Naive thymus-derived CD8-positive, alpha-beta T cell (primary cell): ENCODE measurements around the gene IFNA5. TPM values are rescaled to one million over a fixed set of nuclear protein-coding genes. Genes with fewer than 3 reads are reported as not detected.

Experiments
- ATAC-seq, 2 donors: fragments of 150-1000 bp; cut with Tn5 transposase in 1 of 2; sonication (Bioruptor Pico), chemical (Tn5 transposase) in 1 of 2; 1 replicate in 1 of 2; 2 replicates in 1 of 2; pipeline ENCODE4 v1.10.0; 2021; ENCODE audit warnings: mild to moderate bottlenecking in 2 of 2, moderate library complexity in 2 of 2
- POLR2A ChIA-PET: fragments of 350-600 bp; sonication (Branson Sonifier 250); formaldehyde crosslinking; loops from one replicate; lab custom pipeline; 2021; ENCODE audit warnings: antibody characterized with exemption; lab: Charles Lee
- DNase-seq, 10 donors: peaks; one replicate each; pipeline versions ENCODE4 v3.0.0 to v3.0.0-alpha.2; 2020 to 2022
- H3K27ac Mint-ChIP-seq, 10 donors: one replicate each; pipeline ENCODE4 v1.8.0; 2020 to 2022; ENCODE audit warnings: mild to moderate bottlenecking in 10 of 10, mixed read lengths in 10 of 10, moderate library complexity in 4 of 10, inconsistent platforms in 1 of 10
- H3K27me3 Mint-ChIP-seq, 5 donors: one replicate each; pipeline ENCODE4 v1.8.0; 2021 to 2022; ENCODE audit warnings: mixed read lengths in 5 of 5
- H3K36me3 Mint-ChIP-seq, 3 donors: one replicate each; pipeline ENCODE4 v1.8.0; 2020 to 2022; ENCODE audit warnings: mixed read lengths in 3 of 3, mild to moderate bottlenecking in 2 of 3, inconsistent platforms in 1 of 3
- H3K4me1 Mint-ChIP-seq, 4 donors: one replicate each; pipeline ENCODE4 v1.8.0; 2021 to 2022; ENCODE audit warnings: mixed read lengths in 4 of 4
- H3K4me3 Mint-ChIP-seq, 10 donors: one replicate each; pipeline ENCODE4 v1.8.0; 2020 to 2022; ENCODE audit warnings: mild to moderate bottlenecking in 10 of 10, mixed read lengths in 10 of 10, moderate library complexity in 6 of 10, inconsistent platforms in 1 of 10
- H3K9me3 Mint-ChIP-seq, 9 donors: one replicate each; pipeline ENCODE4 v1.8.0; 2020 to 2022; ENCODE audit warnings: mixed read lengths in 9 of 9, mild to moderate bottlenecking in 3 of 9, inconsistent platforms in 1 of 9, moderate library complexity in 1 of 9
- polyA plus RNA-seq, 3 donors: library from polyadenylated mRNA; unstranded; fragments of 300-500 nt; fragmentation: Illumina TruSeq; gene quantifications; one replicate each; pipeline ENCODE4 v1.2.3, GENCODE V29; 2021
- total RNA-seq, 8 experiments: library from RNA in 2 of 8; stranded (reverse) in 2 of 8; gene quantifications; one replicate each; pipeline ENCODE4 v1.2.3 and lab custom pipeline; 2021 to 2026

The IFNA5 gene
- under 1 TPM in 1 of 2 experiments, not detected in 1; 0.52 TPM for total RNA-seq
- not detected for polyA plus RNA-seq
- 0 to 0.44 (median 0.04) reads per million in 6 experiments for total RNA-seq (lab: John Stamatoyannopoulos, UW)

GRCh38 chr9:21305213-21305612 is at the start of gene IFNA5:
IFNA5 (minus strand) TSS chr9:21305313; CDS start chr9:21305256, 57 bp downstream.
- Mint-ChIP-seq H3K27me3 (peaks cover 16 to 48% (median 33%) of the 10 kb centered on the region in 5 donors), H3K4me1 (no peaks in the 10 kb centered on the region), H3K36me3 (peaks cover 0 to 2% (median 0%) of the 10 kb centered on the region in 3 donors)

DNA sequence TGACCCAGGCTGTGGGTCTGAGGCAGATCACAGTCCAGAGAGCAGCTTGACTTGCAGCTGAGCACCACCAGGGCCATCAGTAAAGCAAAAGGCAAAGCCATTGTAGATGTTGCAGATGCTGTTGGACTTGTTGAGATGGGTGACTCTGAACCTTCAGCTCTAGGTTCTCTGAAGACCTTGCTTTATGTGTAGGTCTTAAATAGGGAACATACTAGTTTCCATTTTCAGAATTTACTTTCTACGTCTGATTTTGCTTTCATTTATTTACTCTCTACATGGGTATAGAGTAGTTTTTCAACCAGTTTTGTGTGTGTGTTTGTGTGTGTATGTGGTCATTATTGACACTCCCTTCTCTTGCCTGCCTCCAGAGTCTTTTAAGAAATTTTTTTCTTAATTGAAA is 45.7 kb upstream of the IFNA5 start, which contains the start of gene IFNA6:
Gene IFNA6 (minus strand): TSS at position 101 of the 400 bp plus-strand sequence. CDS start 0 bp downstream, at position 101.
- no peaks in the 10 kb centered on the region for H3K4me1 Mint-ChIP-seq
- ATAC-seq (no peak), DNase-seq (no peak)
- POLR2A ChIA-PET, result no interaction called here
- H3K27me3 Mint-ChIP-seq, result peaks cover 3 to 33% (median 12%) of the 10 kb centered on the region in 5 donors
- H3K27ac Mint-ChIP-seq, result no peak within 1 kb of the TSS
- H3K4me3 Mint-ChIP-seq, result no peak within 1 kb of the TSS
- peaks cover 0 to 12% (median 6%) of the 10 kb centered on the region in 3 donors for H3K36me3 Mint-ChIP-seq
- peaks cover 0 to 11% (median 10%) of the 10 kb centered on the region in 9 donors for H3K9me3 Mint-ChIP-seq

More at GRCh38 chr9:21305213-21305612, at the start of gene IFNA5:
- H3K4me3 Mint-ChIP-seq, result no peak within 1 kb of the TSS
- POLR2A ChIA-PET, result no interaction called here
- ATAC-seq (no peak), DNase-seq (no peak)
- no peak within 1 kb of the TSS for H3K27ac Mint-ChIP-seq
- H3K9me3 Mint-ChIP-seq, result peaks cover 0 to 5% (median 0%) of the 10 kb centered on the region in 9 donors

DNA sequence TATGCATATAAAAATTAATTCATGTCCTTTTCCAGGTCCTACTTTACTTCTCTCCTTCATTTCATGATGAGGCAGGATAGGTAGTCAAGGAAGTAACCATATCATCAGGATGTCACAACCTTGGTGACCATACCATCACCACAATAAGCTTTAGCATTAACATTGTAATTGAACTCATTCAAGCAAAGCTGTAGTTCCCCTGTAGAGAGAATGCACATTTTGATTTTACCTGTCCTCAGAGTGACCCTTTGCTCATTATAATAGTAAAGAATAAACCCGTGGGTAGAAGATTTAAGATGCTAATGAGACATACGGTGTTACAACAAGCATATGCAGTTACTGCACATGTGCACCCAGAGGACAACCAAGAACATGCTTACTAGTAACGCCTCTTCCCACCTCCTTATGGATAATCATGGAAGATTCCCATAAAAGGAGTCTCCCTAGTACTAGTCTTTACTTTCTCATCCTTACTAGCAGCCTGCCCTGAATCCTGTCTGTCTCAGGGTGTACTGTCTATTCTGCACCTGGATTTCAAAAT is 43.4 kb upstream of the IFNA5 start:
- POLR2A ChIA-PET, result no interaction called here
- DNase-seq (no peak), ATAC-seq (no peak)
- no peak overlapping the region for H3K4me3 Mint-ChIP-seq
- peaks cover 0 to 3% (median under 1%) of the 10 kb centered on the region in 3 donors for H3K36me3 Mint-ChIP-seq
- H3K27ac Mint-ChIP-seq, result no peak overlapping the region
- no peaks in the 10 kb centered on the region for H3K4me1 Mint-ChIP-seq
- peaks cover 6 to 37% (median 14%) of the 10 kb centered on the region in 5 donors for H3K27me3 Mint-ChIP-seq
- H3K9me3 Mint-ChIP-seq, result peaks cover 0 to 5% (median 0%) of the 10 kb centered on the region in 9 donors

GRCh38 chr9:21340735-21341134 is 35.6 kb upstream of the IFNA5 start:
- Mint-ChIP-seq H3K4me3 (no peak overlapping the region), H3K27ac (no peak overlapping the region), H3K9me3 (peaks cover 0 to 5% (median 0%) of the 10 kb centered on the region in 9 donors), H3K27me3 (peaks cover 9 to 40% (median 18%) of the 10 kb centered on the region in 5 donors), H3K36me3 (peaks cover 0 to 4% (median 0%) of the 10 kb centered on the region in 3 donors), H3K4me1 (peaks cover 0 to 8% (median 4%) of the 10 kb centered on the region in 4 donors)
- ATAC-seq (no peak), DNase-seq (no peak)
- POLR2A ChIA-PET, result no interaction called here

DNA sequence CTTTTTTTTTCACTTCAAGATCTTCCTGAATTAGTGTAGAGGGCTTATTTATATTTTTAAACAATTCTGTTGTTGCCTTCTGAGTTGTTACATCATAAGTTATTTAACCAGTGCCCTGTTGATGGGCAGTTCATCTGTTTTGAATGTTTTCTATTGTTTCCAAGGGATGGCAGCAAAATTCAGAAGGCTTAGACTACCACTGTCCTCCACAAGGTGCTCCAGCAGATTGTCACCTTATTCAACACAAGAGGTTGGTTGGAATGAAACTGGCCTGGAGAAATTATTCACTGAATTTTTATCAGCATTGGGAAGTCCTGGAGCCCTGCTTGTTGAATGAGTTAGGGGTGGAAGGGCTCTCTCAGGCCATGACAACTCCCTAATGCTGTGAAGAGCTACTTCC is 31.3 kb upstream of the IFNA5 start:
- Mint-ChIP-seq H3K4me1 (peaks cover 7 to 44% (median 34%) of the 10 kb centered on the region in 4 donors), H3K9me3 (peaks cover 0 to 19% (median 2%) of the 10 kb centered on the region in 9 donors), H3K27ac (peak overlapping the region in 8 of 10 donors; percentile 36 to 98 (median 94)), H3K36me3 (peaks cover 17 to 27% (median 20%) of the 10 kb centered on the region in 3 donors), H3K27me3 (peaks cover 0 to 7% (median 4%) of the 10 kb centered on the region in 5 donors), H3K4me3 (peak overlapping the region in 8 of 10 donors; percentile 52 to 95 (median 92))
- ATAC-seq (no peak), DNase-seq (no peak)
- POLR2A ChIA-PET, result no interaction called here

DNA sequence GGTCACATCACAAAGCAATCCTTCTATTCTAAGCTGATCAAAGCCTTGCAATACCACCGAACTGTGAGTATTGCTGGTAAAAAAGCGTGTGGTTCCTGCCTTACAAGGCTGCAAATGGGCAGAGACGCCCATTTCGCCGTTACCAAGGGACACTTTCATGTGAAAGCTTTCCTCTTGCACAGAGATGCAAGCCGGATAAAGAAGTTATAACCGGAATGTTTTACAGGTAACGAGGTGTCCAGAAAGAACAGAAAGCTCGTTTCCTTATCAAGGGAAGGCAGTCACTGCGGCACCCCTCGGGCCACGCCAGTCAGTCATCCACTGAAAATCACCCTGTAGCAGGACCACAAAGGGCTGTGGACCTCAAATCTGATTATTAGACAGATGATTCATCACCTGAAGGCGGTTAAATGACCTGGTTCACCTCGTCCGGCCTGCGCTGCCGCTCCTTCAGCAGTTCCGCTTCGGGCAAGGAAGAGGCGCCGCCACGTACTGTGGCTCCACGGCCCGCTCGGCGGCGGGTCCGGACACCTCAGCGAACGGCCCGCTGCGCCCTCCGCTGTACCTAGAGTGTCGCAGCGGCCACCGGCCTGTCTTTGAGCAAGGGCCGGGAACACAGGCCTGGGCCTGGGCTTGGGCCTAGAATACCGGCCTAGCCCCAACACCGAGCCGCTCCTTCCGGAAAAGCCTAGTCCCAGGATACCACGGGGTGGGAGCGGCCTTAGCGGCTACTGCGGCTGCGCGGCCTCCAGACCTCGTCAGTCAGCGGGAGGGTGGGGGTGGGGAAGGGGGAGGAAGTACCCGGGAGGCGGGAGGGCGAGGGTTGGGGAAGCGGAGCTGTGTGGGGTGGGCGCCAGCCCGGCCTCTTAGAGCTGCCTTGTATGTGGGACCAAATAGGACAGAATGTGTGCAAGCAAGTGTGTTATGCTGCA is 29.9 kb upstream of the IFNA5 start, which contains the start of gene KLHL9:
Gene KLHL9 (minus strand): TSS at position 704 of the 932 bp plus-strand sequence. CDS start 545 bp downstream, at position 159.
- Mint-ChIP-seq H3K27me3 (peaks cover 0 to 2% (median 0%) of the 10 kb centered on the region in 5 donors), H3K9me3 (peaks cover 0 to 19% (median 2%) of the 10 kb centered on the region in 9 donors), H3K4me3 (peak within 1 kb of the TSS; percentile 88 to 98 (median 94)), H3K36me3 (peaks cover 17 to 32% (median 30%) of the 10 kb centered on the region in 3 donors), H3K27ac (peak within 1 kb of the TSS; percentile 92 to 98 (median 96)), H3K4me1 (peaks cover 11 to 58% (median 44%) of the 10 kb centered on the region in 4 donors)
- DNase-seq, result peak; percentile 78 to 93 (median 84)
- POLR2A ChIA-PET, result interaction anchor here (0.5 to 1.8 kb wide), 10 partner anchors 9 to 713 kb away, joined by 3 to 13 read pairs (median 4); partner anchors contain the start of genes MLLT3 and MTAP
- ATAC-seq, result peak; percentile 84 to 85

DNA sequence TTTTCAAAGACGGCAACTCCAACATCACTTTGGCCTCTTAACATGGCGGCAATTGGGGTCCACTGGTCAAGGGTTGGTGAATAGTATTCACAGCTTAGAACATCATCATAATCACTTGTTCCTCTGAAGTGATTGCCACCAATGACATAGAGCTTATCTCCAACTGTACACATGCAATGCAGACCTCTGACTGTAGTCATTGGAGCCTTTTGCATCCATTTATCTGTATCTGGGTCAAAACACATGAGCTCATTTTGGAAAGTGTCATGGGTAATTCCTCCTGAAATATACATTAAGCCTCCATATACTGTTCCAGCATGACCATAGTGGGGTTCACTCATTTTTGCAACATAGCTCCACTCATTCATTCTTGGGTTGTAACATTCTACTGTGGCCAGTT is 28.1 kb upstream of the IFNA5 start:
- Mint-ChIP-seq H3K27me3 (no peaks in the 10 kb centered on the region), H3K27ac (peak overlapping the region in 7 of 10 donors; percentile 5 to 96 (median 54)), H3K4me1 (peaks cover 11 to 71% (median 56%) of the 10 kb centered on the region in 4 donors), H3K36me3 (peaks cover 17 to 35% (median 30%) of the 10 kb centered on the region in 3 donors), H3K9me3 (peaks cover 0 to 19% (median 2%) of the 10 kb centered on the region in 9 donors), H3K4me3 (peak overlapping the region; percentile 6 to 98 (median 94))
- ATAC-seq (no peak), DNase-seq (no peak)
- POLR2A ChIA-PET, result interaction anchor here (0.7 to 1.7 kb wide), 2 partner anchors 37 to 63 kb away, joined by 3 to 6 read pairs; no protein-coding TSS in a partner anchor

DNA sequence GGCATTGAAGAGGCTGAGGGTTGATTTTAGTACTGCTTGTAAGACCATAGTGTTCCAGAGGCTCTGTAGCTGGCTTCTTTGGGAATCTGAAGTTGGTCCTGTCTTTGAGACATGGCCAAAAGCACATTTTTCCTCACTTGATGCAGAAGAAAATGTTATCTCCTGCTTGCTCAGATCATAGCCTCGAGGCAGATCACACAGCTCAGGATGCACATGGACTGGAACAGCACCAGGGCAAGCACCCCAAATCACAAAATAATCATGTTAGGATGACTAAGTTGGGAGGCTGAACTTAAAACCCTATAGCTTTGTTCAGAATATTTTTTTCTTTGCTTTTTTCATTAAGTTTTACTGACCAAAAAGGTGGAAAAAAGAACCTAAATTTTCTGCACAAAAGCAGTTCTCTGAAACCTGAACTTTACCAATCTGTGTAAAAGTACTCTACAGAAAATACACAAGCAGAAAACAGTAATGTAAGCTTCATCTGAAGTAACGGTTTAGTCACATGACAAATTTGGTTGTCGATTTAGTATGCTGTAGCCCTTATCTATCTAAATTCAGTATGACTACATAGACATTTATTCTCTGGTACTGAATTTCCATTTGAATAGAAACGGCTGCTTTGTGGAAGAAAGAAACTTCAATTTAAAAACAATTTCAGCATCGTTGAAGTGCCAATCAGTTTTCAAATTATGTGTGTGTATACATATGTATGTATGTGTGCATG is 26.7 kb upstream of the IFNA5 start:
- Mint-ChIP-seq H3K4me1 (peaks cover 15 to 85% (median 66%) of the 10 kb centered on the region in 4 donors), H3K9me3 (peaks cover 0 to 19% (median 2%) of the 10 kb centered on the region in 9 donors), H3K36me3 (peaks cover 17 to 35% (median 30%) of the 10 kb centered on the region in 3 donors), H3K27ac (peak overlapping the region in 4 of 10 donors; percentile 13 to 79 (median 26)), H3K27me3 (no peaks in the 10 kb centered on the region), H3K4me3 (peak overlapping the region in 9 of 10 donors; percentile 22 to 94 (median 60))
- no peak for ATAC-seq
- DNase-seq, result no peak
- POLR2A ChIA-PET, result interaction anchor here (0.6 kb wide), 1 partner anchor 28 kb away, joined by 3 read pairs; no protein-coding TSS in a partner anchor

- ATAC-seq (peak; percentile 90 to 92), DNase-seq (peak in 4 of 10 donors; percentile 22 to 68 (median 64))
- Mint-ChIP-seq H3K27me3 (no peaks in the 10 kb centered on the region), H3K27ac (peak overlapping the region in 1 of 10 donors; percentile 17), H3K4me3 (peak overlapping the region in 3 of 10 donors; percentile 26 to 56 (median 30)), H3K4me1 (peaks cover 16 to 60% (median 43%) of the 10 kb centered on the region in 4 donors), H3K9me3 (no peaks in the 10 kb centered on the region), H3K36me3 (peaks cover 0 to 58% (median 6%) of the 10 kb centered on the region in 3 donors)
- POLR2A ChIA-PET, result interaction anchor here (0.9 to 1.2 kb wide), 3 partner anchors 8 to 76 kb away, joined by 3 to 4 read pairs (median 4); partner anchors contain the start of gene KLHL9
Observed at GRCh38 chr9:21326526-21327139, 21.5 kb upstream of the IFNA5 start.

- H3K4me3 Mint-ChIP-seq, result no peak overlapping the region
- peaks cover 10 to 38% (median 27%) of the 10 kb centered on the region in 4 donors for H3K4me1 Mint-ChIP-seq
- peak overlapping the region in 7 of 10 donors; percentile 22 to 73 (median 54) for H3K27ac Mint-ChIP-seq
Observed at GRCh38 chr9:21324047-21324446, 18.9 kb upstream of the IFNA5 start.

More at GRCh38 chr9:21324047-21324446, 18.9 kb upstream of the IFNA5 start:
- POLR2A ChIA-PET, result interaction anchor here (1.1 kb wide), 1 partner anchor 11 kb away, joined by 3 read pairs; the partner anchor contains the start of gene KLHL9
- ATAC-seq, result no peak
- Mint-ChIP-seq H3K36me3 (peaks cover 0 to 49% (median 4%) of the 10 kb centered on the region in 3 donors), H3K9me3 (no peaks in the 10 kb centered on the region), H3K27me3 (no peaks in the 10 kb centered on the region)
- DNase-seq, result no peak
